GM19043 (cell line): Measurements from ENCODE around the gene KIF5C.
A peak's percentile ranks its signal among the peaks of the same experiment; 100 is the strongest.
"Not testable (repeated sequence)": the region's sequence is repeated elsewhere in the genome, so short reads cannot be mapped to it uniquely, and the experiment has no call there.

Experiments
- ATAC-seq: cut with Tn5 transposase; IDR thresholded peaks from one replicate; pipeline ENCODE4 v1.9.1; 2021; ENCODE audit warnings: low read depth; ENCODE audit not compliant: unreplicated experiment

Gene KIF5C

DNA sequence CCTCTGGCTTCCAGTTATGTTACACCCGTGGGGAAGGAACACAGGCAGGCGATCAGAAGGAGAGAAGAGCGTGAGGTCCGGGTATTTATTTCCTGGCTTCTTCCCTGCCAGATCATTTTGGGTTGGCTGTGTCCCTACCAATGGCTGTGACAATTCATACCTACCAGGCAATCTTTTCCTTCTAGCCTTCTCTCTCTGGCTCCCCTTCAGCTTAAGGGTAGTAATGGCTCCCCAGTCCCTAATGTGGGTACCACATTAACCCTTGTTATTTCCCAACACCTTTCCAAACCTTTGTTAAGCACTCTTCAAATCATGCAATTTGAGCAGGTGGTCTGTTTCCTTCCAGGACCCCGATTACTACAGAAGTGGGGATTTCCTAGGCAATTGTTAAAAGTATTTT, 84.7 kb downstream of the KIF5C start:
- no peak for ATAC-seq

DNA sequence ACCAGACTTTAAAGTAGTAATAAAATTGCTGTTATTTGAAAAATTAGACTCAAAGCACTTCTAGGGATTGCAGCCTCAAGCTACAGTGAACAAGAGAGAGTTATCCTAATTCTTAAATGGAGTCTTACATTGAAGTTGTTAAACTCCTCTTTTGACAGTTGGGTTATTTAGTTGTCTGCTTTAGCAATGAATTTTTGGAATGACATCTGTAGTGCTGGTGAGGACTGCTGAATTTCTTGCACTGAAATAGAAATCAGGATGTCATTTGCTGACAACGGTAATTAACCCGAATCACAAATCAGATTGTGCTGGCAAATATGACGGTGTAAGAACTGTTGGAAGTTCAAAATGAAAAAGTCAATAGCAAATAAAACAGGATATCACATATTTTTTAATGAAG, 85.5 kb downstream of the KIF5C start:
- ATAC-seq: no peak

DNA sequence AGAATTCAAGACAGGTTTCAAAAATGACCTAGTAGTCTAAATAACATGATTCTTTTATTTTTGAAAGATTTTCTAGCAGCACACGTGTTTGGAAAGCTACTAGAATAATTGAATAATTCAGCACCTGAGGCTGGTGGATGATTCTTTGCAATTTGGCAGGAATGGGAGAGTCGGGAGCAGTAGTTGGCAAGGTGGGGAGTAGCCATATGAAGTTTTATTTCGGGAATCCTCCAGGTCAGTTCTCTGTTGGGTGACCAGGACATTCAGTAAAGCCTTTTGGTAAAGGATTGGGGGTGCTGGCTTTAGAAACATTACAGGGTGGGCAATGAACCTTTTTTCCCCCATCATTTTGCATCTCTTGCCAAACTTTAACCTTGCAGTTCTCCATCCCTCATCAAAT, 88.4 kb downstream of the KIF5C start:
- ATAC-seq: no peak

DNA sequence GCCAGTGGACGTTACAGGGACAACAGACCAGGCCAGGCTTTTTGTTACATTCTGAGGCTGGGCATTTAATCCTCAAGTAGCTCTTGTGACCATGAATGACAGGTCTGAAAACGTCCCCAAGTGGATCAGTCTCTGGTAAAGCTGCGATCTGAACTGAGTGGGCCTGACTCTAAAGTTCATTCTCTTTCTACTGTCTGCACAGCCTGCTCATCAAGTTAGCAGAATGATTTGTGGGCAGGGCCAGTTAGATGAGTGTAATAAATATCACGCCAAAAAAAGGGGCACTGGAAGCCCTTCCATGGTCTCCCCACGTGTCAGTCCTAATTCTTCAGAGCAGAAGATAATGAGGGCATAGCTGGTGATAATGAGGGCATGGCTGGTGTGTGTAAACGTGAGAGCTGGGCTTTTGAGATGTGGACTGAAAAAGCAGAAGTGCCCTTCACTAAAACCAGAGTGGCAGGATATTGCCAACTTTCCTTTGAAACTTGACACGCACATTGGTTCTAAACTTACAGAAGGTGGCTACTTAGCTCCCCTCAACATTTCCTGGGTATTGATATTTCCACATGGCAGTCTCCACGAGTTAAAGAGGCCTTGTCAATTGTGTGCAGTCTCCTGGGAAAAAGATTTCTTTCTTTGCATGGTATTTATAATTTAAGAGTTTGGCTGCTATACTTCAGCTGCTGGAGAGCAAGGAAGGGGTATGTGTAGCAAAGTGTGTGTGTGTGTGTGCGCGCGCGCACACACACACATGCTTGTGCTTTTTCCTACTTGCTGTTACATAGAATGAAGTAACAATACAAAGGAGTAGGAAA, 90.8 kb downstream of the KIF5C start:
- ATAC-seq: no peak

DNA sequence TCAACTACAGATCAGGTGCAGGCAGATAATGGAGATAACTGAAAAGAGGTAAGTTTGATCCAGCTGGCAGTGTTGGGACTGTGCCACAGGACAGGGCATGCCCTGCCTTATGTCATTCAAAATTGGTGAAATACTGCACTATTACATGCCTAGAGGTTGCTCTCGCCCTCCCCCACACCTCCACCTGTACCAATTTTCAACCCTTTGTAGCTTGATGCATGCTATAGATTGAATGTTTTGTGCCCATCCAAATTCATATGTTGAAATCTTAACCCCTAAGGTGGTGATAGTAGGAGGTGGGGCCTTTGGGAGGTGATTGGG, 91.4 kb downstream of the KIF5C start:
- ATAC-seq: no peak

DNA sequence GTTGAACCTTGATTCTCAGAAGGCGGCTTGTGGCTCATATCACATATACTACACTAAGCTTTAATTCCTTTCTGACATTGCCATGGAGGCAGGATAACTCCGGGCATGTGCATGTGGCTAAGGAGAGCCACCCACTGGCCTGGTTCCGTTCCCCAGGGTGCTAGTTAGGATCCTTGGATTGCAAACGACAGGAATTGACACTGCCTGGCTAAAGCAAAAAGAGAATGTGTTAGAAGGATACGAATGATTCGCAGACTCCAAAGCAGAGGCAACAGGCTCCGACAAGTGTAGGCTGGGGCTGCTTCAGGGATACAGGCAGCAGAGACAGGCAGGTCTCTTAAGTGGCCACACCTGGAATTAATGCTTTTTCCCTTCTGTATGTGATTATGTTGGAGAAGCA, 92.0 kb downstream of the KIF5C start:
- ATAC-seq: no peak

DNA sequence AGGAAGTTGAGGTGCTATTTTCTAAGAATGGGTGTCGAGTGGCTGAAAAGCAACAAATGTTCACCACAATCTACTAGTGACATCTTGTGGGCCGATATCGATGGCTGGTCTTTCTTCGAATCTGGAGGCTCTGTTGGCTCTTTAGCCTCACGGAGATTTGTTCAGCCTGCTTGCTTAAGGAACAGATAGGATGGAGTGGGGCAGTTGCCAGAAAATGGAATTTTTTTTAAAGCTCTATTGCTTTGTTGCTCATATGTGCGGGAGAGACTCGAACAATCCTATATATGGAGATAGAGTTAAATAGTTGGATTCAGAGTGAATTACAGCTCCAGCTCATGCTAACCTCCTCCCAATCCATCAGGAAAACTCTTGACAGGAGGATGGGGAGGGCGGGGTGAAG, 92.6 kb downstream of the KIF5C start:
- ATAC-seq: no peak

DNA sequence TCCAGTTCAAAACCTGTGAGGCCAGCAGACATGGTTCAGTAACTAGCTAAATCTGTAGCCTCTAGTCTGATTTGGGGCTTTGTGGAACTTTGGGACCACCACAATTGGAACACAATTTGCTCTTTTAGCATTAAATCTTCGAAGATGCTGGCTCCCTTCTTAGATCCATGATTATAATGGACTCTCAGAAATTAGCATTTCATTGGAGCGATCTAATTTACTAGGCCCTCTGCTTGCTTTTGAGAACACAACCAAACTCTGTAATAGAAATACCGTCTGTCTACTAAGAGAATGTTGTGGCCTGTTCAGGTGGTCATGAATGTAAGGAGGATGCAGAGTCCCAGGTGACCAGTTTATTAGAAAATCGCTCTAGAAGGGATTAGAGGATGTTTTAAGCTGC, 93.3 kb downstream of the KIF5C start:
- no peak for ATAC-seq

DNA sequence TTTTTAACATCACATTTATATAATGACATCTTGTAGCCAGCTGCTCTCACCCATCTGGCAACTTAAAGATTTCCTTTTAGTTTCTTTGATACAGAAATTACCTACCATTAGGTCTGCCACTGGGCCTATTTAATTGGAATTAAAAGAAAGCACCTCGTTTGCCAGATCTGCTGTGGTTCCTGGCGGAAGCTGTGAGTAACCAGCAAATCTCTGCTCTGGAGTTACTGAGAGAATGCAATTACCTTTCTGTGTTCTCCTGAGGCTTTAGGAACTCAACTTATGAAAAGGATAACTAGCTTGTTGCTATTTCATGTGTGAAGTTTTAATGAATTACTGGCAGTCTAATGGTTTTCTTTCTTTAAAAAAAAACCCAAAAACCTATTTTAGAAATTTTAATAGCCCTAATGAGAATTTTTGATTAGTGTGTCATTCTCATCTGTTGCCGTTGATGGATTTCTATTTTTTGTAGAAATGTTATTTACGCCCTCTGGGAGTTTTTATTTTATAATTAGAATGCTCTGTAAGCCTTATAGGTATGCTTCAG, 93.8 kb downstream of the KIF5C start:
- ATAC-seq: no peak

DNA sequence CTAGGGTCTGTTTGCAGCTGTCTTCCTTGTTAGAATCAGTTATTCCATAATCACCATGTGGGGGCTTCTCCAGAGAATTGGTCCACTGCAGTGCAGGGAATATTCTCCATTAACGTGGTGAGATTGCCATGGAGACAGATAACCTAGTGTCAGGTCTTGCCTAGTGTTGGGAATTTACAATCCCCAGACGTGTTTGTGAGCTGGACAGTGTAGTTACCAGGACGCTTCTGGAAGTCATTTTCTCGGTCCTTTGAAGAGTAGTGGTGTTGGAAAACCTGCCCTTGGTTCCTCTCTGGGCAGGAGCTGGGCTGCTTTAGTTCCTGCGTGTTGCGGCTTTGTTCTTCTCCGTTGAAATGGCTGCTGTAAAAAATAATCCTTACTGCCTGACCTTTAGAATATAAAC, 94.6 kb downstream of the KIF5C start:
- no peak for ATAC-seq

DNA sequence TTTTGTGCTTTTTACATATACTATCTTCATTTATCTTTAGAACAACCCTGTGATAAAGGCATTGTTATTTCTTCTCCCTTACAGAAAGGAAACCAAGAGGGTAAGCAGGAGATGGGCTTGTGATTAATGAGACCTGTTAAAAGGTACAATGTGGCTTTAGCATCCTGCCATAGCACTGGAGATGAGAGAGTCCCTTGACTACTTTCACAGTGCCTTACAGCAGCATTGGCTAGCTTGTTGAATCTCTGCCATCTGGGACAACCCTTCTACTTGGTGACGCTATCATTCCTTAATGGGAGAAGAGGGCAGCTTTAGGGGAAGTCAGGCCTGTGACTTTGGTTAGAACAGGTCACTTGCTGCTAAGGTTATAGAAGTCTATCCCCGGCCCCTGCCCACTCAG, 95.4 kb downstream of the KIF5C start:
- no peak for ATAC-seq

DNA sequence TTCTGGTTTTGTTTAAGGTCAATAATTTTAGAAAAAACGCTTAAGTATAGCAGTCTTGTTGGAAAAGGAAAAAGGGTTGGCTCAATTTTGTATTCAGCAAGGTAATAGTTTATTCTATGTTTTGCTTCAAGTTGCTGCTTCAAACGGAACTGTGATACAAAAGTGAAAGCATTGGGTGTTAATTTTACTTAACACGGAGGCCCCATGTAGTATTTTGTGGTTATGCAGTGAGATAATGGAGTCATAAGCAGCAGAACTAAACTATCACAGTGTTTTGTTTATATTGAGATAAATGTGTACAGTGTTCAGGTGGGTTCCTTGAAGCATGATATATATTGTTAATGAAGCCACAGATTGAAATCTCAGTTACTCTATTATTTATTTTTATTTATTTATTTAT, 96.5 kb downstream of the KIF5C start:
- ATAC-seq: peak; percentile 86

DNA sequence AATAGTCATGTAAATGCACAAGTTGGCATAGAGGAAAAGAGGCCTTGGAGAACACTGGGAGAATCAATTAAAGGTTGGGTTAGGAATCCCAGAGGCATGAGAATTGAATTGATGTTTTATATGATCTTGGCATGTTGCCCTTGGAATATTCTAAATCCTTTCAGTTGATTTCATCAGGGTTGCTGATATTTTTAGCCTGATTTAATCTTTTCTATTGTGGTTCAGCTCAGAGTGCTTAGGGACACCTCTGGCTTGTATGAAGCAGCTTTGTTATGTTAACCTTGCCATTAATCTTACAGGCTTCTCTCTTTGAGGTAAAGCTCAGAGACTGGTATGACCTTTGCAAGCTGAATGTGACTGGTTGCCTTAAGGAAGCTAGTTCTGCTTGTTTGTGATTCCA, 99.1 kb downstream of the KIF5C start:
- no peak for ATAC-seq

DNA sequence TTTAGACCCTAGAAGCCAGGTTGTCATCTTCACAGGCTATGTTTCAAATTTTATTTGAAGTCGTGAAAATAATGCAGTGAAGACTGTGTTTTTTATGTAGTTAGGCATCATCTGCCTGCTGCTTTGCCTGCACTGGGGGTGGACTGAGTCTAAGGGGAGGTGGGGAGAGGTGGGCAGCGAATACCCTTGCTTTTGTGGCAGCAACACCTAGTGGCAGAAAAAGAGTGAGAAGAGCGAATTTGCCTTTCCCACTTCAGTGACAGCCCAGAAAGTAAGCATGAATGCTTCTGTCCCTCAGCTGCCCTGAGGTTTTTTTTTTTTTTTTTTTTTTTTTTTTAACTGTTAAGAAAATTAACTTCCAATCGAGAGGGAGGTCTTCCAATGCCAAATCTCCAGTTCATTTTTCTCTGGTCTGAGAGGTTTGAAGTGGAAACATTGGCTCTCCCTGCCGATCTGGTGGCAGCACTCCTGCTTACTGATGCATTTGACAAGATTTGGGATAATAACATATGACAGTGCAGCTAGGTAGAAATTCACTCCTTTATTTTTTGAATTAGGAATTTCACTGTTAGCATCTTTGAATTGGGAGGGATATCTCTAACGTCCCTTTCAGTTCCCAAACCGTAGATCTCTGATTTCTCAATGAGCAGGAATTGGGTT, 103.1 kb downstream of the KIF5C start:
- no peak for ATAC-seq

DNA sequence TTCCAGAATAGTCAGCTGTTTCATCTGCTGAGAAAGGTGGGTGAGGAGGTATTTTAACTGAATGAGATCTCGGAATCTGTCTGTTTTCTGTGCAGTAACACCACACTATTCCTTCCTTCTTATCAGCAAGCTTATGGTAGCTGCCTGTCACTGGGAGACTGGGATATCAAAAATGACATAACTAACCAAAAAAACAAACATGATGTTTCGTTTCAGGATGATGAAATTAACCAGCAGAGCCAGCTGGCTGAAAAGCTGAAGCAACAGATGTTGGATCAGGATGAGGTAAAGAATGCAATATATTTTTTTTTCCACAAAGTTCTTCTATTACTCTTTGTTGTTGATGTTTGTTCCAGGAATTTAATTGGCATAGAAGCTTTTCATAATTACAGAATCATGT, 103.7 kb downstream of the KIF5C start:
- ATAC-seq: no peak

DNA sequence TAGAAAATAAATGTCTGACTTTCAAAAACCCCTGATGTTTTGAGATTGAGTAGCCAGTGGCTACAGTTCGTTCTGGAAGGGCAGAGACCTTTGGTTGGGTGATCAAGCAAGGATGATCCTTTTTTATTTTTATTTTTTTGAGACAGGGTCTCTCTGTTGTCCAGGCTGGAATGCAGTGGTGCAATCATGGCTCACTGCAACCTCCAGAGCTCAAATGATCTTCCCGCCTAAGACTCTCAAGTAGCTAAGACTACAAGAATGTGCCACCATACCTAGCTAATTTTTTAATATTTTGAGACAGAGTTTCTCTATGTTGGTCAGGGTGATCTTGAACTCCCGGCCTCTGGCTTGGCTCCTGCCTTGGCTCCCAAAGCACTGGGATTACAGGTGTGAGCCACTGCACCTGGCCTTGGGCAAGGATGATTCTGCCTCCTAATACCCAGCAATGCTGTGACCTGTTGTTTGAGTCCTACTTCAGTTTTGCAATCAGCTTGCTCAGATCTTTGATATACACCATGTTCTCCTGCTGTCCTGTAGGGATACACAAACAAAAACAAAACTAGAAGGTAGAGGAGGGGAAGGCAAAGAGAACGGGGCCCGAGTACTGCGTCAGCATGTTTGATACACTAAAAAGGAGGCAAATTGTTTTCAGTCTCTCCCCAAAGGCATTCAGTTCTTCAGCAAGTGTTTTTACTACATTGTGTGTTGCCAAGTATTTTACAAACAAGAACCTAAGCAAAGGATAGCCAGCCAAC, 104.3 kb downstream of the KIF5C start:
- ATAC-seq: no peak

DNA sequence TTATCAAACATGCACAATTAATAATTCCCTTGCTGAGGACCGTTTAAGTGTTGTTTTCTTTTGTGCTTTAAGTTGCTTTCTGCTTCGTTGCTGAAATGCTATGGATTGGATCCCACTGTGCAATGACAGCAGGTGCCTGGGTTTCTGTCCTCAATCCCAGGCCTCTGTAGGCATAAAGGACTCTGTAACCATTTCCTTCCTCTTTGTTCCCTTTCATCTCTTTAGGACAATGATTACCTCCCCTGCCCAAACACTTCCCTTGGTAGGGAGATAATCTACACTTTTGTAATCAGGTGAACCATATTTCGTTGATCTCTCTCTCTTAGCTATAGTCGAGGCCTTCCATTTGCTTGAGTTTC, 104.9 kb downstream of the KIF5C start:
- no peak for ATAC-seq

DNA sequence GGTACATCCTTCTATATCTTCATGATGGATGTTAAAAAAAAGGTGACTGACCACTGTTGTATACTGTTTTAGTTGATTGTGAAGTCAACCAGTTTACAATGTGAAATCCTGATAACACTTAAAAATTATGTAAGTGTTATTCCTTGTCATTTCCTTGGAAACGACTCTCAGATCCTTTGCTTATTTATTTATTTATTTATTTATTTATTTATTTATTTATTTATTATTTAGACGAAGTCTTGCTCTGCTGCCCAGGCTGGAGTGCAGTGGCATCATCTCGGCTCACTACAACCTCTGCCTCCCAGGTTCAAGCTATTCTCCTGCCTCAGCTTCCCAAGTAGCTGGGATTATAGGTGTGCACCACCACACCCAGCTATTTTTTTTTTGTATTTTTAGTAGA, 105.5 kb downstream of the KIF5C start:
- not testable (repeated sequence) for ATAC-seq

DNA sequence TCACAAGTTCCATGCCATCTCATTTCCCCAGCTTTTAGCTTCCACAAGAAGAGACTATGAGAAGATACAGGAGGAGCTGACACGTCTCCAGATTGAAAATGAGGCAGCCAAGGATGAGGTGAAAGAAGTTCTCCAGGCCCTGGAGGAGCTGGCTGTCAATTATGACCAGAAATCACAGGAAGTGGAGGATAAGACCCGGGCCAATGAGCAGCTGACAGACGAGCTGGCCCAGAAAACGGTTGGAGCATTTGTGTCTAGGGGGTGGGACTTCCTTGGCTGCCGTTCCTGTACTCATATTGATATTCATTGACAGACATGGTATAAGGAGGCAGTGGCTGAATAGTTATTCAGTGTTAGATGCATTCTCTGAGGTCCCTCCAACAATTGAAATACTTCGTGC, 106.3 kb downstream of the KIF5C start:
- ATAC-seq: no peak

DNA sequence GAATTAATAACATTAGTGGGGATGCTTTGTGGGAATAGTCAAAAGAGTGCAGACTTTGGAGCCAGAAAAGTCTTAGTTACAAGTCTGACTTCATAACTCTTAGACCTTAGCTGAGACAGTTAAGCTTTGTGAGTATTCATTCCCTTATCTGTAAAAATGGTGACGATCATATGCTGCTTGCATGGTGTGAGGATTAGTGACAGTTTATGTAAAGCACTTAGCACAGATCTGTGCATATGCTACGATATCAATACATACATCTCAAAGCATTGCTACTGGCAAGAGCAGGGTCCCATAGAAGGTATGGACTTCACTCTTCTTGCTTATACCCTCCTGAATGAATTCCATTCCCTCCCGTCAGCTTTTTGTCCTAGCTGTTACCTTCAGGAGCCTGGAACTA, 106.8 kb downstream of the KIF5C start:
- ATAC-seq: no peak

DNA sequence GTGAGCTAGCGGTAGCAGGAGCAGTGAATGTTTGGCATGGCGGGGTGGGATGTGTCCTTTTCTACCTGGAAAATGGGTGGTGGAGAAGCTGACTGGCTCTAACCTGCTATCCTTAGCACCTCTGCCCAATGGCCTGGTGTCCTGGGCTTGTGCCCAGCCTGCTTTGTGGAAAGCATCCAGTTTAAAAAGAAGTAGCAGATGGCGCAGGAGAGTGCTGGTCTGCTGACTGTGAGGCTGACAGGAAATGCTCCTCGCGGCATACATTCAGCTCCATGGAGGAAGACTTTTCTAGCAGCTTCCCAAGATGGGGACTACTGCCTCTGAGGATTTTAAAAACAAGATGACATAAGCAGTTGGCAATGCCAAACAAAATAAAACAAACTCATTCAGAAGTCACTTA, 107.3 kb downstream of the KIF5C start:
- no peak for ATAC-seq

DNA sequence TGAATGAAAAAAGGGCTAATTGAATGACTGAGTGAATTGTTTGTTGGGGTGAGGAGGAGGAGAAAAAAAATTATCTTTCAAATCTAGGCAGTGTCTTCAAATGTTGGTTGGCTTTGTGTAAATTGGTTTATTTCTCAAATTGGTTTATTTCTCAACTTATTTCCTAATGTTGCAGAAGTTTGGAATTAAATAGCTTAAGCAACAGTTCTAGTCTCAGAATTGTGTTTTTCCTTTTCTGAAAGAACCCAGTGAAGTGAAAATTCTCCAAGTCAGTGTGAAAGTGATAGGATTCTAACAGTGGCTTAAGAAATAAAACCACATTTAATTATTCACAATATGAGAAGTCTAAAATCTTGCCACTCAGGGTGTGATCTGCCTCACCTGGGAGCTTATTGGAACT, 108.9 kb downstream of the KIF5C start:
- ATAC-seq: no peak
